Measurements from ENCODE around the gene STX2. TPM values are rescaled to one million over a fixed set of nuclear protein-coding genes. Genes with fewer than 3 reads are reported as not detected.
"Not testable (repeated sequence)": the region's sequence is repeated elsewhere in the genome, so short reads cannot be mapped to it uniquely, and the experiment has no call there.

STX2 gene
- total and polyA plus RNA-seq, 2 donors (not counting 3 experiments of a cell fraction or from before 2014, with no cell fraction given) = 26.2 to 32.6 TPM

DNA sequence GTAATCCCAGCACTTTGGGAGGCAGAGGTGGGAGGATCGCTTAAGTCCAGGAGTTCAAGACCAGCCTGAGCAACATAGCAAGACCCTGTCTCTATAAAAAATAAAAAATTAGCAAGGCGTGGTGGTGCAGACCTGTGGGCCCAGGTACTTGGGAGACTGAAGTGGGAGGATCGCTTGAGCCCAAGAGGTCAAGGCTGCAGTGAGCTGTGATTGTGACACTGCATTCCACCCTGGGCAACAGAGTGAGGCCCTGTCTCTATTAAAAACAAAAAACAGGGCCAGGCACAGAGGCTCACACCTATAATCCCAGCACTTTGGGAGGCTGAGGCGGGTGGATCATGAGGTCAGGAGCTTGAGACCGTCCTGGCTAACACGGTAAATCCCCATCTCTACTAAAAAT, 9.1 kb upstream of the STX2 start:
- H3K9me3 ChIP-seq (replicated peaks; ENCODE audit: control insufficient read depth, insufficient read depth, low read length); H3K4me1 ChIP-seq (ENCODE audit: control insufficient read depth, extremely low read depth, insufficient read depth, low read length); BruUV-seq (replicated peaks); H3K27ac ChIP-seq (ENCODE audit: insufficient read depth, low read depth, low read length); DNase-seq (ENCODE audit: low read depth, low spot score); H3K27me3 ChIP-seq (ENCODE audit: control insufficient read depth in 2 of 2, insufficient read depth in 2 of 2, low read length in 2 of 2); H3K9me1 ChIP-seq (replicated peaks; ENCODE audit: control insufficient read depth, extremely low read depth, insufficient read depth, low read length); CTCF ChIA-PET; H3K4me2 ChIP-seq (ENCODE audit: insufficient read depth, low read length); H4K20me1 ChIP-seq (replicated peaks; ENCODE audit: control insufficient read depth, extremely low read depth, insufficient read depth, low read length); H3K4me3 ChIP-seq (replicated peaks in 1 of 3; ENCODE audit: insufficient read depth in 1 of 3, low read depth in 1 of 3, low read length in 3 of 3); POLR2A ChIA-PET; H3K79me2 ChIP-seq (ENCODE audit: control insufficient read depth, insufficient read depth, low read length); FAIRE-seq; H2AFZ ChIP-seq (ENCODE audit: low read depth, low read length); H3K36me3 ChIP-seq (ENCODE audit: control insufficient read depth in 2 of 2, extremely low read depth in 1 of 2, insufficient read depth in 2 of 2, low read length in 2 of 2); dilution Hi-C loops (cut with MboI; ENCODE audit: extremely low pct_ligation_motif_present, low sequenced_read_pairs); H3K9ac ChIP-seq (replicated peaks; ENCODE audit: extremely low read depth, insufficient read depth, low read length); intact Hi-C loops (cut with micrococcal nuclease): not testable (repeated sequence)

DNA sequence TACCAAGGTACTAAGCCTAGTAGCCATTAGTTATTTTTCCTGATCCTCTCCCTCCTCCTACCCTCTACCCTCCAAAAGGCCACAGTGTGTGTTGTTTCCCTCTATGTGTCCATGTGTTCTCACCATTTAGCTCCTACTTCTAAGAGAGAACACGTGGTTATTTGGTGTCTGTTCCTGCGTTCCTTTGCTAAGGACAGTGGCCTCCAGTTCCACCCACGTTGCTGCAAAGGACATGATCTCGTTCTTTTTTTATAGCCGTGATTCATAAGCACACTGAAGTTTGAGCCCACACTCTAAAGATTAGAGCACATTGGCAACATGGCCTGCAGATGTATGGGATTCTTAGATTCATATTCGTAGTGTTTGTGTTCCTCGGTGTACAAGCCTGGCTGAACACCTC, 8.1 kb upstream of the STX2 start:
- H3K27me3 ChIP-seq (ENCODE audit: control insufficient read depth in 2 of 2, insufficient read depth in 2 of 2, low read length in 2 of 2) = peaks cover 0 to 5% of the 10 kb centered on the region in 2 experiments
- no peaks in the 10 kb centered on the region for H3K79me2 ChIP-seq (ENCODE audit: control insufficient read depth, insufficient read depth, low read length)
- FAIRE-seq = no peak
- CTCF ChIA-PET = no interaction called here
- POLR2A ChIA-PET = no interaction called here
- no peaks in the 10 kb centered on the region for H3K9me1 ChIP-seq (replicated peaks; ENCODE audit: control insufficient read depth, extremely low read depth, insufficient read depth, low read length)
- H3K9me3 ChIP-seq (replicated peaks; ENCODE audit: control insufficient read depth, insufficient read depth, low read length) = no peaks in the 10 kb centered on the region
- H3K4me3 ChIP-seq (replicated peaks in 1 of 3; ENCODE audit: insufficient read depth in 1 of 3, low read depth in 1 of 3, low read length in 3 of 3) = no peak overlapping the region
- intact Hi-C loops (cut with micrococcal nuclease) (no loop called here), dilution Hi-C loops (cut with MboI; ENCODE audit: extremely low pct_ligation_motif_present, low sequenced_read_pairs) (no loop called here)
- H3K4me2 ChIP-seq (ENCODE audit: insufficient read depth, low read length) = no peak overlapping the region
- TF ChIP-seq, protein P1, sequence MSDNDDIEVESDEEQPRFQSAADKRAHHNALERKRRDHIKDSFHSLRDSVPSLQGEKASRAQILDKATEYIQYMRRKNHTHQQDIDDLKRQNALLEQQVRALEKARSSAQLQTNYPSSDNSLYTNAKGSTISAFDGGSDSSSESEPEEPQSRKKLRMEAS (IDR thresholded peaks at IDR 0.05; ENCODE audit: insufficient read depth, insufficient read length) = no peak
- no peak for TF ChIP-seq FOS (IDR thresholded peaks at IDR 0.05; ENCODE audit: borderline replicate concordance, insufficient read depth, low read length)
- no peak for TF ChIP-seq EZH2 (IDR thresholded peaks at IDR 0.05; ENCODE audit: borderline replicate concordance, low read depth, low read length, severe bottlenecking)
- TF ChIP-seq GATA2 (IDR thresholded peaks at IDR 0.05; ENCODE audit: insufficient read depth, insufficient read length, low read depth, low read length) = no peak
- no peak for TF ChIP-seq MYC (IDR thresholded peaks at IDR 0.05; ENCODE audit: low read depth, low read length)
- TF ChIP-seq JUN (IDR thresholded peaks at IDR 0.05; ENCODE audit: borderline replicate concordance, insufficient read depth, insufficient read length, low read depth) = no peak
- TF ChIP-seq, protein P2, sequence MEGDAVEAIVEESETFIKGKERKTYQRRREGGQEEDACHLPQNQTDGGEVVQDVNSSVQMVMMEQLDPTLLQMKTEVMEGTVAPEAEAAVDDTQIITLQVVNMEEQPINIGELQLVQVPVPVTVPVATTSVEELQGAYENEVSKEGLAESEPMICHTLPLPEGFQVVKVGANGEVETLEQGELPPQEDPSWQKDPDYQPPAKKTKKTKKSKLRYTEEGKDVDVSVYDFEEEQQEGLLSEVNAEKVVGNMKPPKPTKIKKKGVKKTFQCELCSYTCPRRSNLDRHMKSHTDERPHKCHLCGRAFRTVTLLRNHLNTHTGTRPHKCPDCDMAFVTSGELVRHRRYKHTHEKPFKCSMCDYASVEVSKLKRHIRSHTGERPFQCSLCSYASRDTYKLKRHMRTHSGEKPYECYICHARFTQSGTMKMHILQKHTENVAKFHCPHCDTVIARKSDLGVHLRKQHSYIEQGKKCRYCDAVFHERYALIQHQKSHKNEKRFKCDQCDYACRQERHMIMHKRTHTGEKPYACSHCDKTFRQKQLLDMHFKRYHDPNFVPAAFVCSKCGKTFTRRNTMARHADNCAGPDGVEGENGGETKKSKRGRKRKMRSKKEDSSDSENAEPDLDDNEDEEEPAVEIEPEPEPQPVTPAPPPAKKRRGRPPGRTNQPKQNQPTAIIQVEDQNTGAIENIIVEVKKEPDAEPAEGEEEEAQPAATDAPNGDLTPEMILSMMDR (IDR thresholded peaks at IDR 0.05; ENCODE audit: extremely low read depth in 1 of 2, insufficient read depth in 1 of 2, low read depth in 1 of 2, low read length in 2 of 2) = no peak
- no peak for TF ChIP-seq POLR2A (IDR thresholded peaks at IDR 0.05; ENCODE audit: low read depth, low read length)
- TF ChIP-seq POLR2AphosphoS5 (IDR thresholded peaks at IDR 0.05; ENCODE audit: insufficient read depth, low read depth, low read length) = no peak
- no TSS peak for BruUV-seq (replicated peaks)
- no peak overlapping the region for H3K27ac ChIP-seq (ENCODE audit: insufficient read depth, low read depth, low read length)
- H4K20me1 ChIP-seq (replicated peaks; ENCODE audit: control insufficient read depth, extremely low read depth, insufficient read depth, low read length) = no peaks in the 10 kb centered on the region
- H3K36me3 ChIP-seq (ENCODE audit: control insufficient read depth in 2 of 2, extremely low read depth in 1 of 2, insufficient read depth in 2 of 2, low read length in 2 of 2) = no peaks in the 10 kb centered on the region
- no peak overlapping the region for H2AFZ ChIP-seq (ENCODE audit: low read depth, low read length)
- no peak overlapping the region for H3K9ac ChIP-seq (replicated peaks; ENCODE audit: extremely low read depth, insufficient read depth, low read length)
- no peak for DNase-seq (ENCODE audit: low read depth, low spot score)
- H3K4me1 ChIP-seq (ENCODE audit: control insufficient read depth, extremely low read depth, insufficient read depth, low read length) = no peaks in the 10 kb centered on the region
